ENCODE measurements around the gene PLA2R1.

The PLA2R1 gene

DNA sequence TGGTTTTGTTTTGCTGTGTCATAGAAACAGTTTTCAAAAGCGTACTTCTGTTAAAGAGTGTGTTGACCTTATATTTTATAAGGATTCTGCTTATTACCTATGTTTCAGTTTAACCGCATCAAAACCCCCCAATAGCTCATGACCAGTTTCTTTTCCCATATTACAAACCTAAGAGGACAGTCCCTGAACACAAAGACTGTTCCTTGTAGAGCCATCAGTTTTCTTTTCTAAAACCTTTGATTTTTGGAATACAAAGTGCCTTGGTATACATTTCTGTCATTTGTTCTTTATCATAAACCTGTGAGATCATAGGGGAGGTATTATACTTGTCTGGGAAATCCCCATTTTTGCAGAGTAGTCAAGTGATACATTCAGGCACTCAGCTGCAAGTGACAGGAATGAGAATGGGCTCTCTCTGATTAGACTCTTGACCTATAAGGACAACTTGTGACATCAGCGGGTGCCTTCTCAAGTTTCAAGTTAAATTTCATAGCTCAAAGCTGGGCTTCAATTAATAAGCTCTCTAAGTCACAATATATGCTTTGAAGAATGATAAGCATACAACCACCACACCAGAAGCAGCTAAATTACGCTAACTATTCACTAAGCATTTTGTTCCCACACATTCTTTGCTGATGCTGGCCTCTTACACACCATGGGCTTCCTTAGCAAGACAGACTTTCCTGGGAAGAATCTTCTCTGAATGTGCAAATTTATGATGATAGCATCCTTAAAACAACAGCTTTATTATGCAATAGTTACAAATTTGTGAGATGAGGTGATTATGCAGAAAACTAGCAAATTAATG lies 167.0 kb downstream of the PLA2R1 start:
- no peak for DNase-seq (ENCODE audit: low read depth)

DNA sequence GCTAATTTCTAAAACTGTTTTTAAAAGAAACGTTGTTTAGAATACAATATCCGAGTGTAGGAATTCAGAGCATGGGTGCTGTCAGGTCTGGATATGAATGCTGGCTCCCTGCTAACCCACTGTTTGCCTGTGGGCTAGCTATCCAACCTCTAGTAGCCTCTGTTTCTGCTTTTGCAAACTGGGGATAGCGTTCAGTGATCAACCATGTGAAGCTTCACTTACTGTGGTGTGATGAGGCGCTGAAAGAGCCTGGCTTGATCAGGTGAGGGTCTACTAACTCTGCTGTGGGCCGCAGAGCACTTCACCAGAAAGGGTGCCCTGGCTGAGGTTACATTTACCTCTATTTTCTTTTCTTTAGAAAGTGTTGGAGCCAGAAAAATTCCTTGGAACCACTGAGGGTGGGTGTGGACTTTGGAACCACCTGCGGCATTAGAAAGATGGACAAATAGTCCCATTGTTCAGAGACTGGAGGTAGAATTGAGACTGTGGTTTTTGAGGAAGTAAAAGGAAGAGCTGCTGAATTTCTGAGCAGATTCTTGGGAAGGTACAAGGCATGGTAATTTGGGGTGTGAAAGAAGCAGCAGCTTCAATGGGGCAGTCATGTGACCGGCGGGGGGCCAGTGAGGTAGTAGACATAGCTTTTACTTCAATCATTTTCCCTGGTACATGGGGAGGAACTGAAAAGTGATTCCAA lies 168.1 kb downstream of the PLA2R1 start:
- no peak for DNase-seq (ENCODE audit: low read depth)

DNA sequence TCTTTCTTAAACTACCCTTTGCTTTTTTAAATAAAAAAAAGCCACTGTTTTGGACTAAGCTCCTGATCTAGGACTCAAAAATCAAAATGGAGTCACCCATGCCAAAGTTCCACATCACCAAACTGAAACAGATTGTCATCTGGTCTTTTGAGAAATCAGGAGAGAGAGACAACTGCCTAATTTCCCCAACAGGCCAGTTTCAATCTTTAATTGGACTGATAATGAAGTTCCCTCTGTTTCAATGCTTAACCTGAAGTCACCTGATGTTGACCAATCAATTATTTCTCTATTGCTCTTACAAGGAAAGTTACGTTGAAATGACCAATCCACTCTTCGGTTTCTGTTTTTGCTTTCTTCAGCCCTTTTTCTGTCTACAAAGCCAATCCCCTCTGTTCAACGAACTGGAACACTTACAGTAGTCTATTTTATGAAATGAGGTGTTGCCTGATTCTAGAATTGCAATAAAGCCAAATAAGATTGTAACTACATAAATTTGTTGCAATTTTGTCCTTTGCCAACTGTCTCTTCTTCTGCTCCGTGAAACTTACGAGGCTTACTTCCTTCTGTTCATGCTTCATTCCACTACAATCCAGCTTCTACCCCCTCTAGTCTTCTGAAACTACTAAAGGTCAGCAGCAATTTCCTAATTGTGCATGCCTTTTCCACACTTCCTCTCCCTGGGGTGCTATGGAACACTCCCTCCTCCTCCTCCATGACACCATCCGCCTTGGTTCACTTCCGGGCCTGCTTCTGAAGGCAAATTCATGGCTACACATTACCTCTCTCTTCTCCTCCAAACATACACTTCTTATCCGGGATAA lies 169.2 kb downstream of the PLA2R1 start:
- no peak for DNase-seq (ENCODE audit: low read depth)

DNA sequence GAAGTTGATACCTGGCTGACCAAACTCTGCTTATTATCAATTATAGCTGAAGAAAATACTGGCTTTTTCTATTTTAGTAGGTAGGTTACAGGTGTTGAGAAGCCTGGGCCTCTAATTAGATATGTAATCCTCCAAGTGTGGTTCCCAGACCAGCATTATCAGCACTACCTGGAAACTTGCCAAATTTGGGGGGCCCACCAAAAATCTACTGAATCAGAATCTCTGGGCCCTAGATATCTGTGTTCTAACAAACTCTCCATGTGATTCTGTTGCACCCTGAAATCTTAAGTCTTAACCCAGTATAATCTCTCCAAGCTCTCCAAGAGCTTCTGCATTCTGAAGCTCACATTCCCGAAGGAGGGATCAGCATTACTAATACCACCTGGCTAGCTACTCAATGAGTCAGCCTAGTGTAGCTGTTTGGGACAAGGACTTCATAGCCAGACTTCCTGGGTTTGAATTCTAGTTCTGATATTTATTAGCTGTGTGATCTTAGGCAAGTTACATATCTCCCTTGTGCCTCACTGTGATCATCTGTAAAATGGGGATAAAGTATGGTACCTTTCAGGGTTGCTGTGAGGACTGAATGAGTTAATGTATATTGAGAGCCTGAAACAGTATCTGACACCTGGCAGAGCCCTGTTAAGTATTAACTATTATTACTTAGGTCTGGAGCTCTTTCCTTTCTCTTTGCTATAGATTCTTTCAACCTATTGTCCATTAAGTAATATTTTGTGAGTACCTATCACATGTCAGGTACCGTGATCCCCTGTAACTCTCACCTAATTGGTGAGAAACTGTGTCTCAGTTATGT lies 170.3 kb downstream of the PLA2R1 start:
- DNase-seq (ENCODE audit: low read depth): peak; percentile 48

DNA sequence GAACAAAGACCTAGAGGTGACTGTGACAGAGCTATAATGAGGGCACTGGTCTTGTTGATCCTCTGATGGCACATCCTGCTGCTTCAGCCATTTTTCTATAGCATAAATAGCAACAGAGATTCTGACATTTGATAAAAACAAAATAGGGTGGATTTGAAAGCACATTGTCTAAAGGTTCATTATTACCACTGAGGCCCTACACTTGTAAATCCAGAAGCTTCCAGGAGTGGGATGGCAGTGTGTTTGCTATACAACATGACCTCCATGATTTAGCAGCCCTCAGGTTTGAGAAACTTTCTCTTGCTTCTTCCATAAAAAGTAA lies 171.2 kb downstream of the PLA2R1 start:
- DNase-seq (ENCODE audit: low read depth): no peak

DNA sequence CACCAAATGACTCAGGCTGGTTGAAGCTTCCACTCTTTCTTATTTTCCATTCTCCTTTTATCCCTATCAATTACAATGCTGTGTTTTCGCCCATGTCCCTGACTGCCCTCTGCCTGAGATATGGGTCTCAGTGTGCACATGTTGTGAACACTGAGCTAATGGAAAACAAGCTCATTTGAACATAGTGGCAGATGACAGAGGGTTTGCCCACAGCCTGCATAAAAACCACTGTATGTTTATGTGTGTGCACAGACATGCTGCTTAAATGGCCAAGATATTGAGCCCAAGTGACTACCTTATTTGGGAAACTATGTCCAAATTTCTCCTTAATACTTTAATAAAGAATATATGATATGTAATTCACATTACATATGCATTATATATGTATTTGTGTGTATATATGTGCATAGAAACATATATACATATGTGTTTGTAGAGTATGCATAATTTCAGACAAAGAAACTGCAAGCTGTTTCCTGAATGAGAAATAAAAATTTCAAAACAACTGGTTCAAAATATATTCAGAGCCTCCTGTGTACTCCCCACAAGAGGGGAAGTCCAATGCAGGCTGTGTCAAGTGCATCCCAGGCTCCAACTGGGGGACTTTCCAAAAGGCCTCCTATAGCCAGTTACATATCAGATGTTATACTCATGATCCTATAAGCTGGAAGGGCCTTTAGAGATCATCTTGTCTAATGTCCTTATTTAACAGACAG lies 171.7 kb downstream of the PLA2R1 start:
- no peak for DNase-seq (ENCODE audit: low read depth)

DNA sequence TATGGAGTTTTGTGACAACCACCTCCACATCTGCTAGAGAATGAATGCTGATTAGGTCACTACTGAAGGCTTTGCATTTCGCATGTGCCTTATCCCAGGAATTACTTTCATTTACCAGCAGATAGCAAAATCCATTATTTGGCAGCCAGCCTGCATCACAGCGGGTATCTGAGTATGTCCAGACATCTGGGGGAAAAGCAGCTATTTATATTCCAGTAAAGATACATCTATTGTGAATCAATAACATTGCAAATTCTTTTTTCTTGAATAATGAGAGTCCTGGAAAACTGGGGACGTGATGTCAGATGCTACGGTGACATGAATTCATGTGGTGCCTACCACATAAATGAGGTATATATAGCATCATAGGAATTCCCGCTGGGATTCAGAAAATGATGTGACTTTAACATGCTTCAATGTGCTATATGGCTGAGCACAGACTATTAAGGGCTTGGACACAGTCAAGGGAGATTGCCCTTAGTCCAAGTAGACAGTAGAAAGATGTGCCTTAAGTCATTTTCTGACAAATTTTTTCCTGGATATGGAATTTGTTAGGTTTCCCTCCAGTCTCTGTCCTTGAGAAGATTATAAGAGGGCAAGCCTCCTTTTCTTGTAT lies 180.2 kb downstream of the PLA2R1 start:
- DNase-seq (ENCODE audit: low read depth): no peak
